Islet precursor cell (in vitro differentiated cells): ENCODE results near the gene COL25A1.
A peak's percentile ranks its signal among the peaks of the same experiment; 100 is the strongest.
"Not testable (repeated sequence)": the region's sequence is repeated elsewhere in the genome, so short reads cannot be mapped to it uniquely, and the experiment has no call there.

Experiments used
- DNase-seq: peaks from one replicate; pipeline ENCODE4 v3.0.0-alpha.2; 2018

Gene COL25A1

DNA sequence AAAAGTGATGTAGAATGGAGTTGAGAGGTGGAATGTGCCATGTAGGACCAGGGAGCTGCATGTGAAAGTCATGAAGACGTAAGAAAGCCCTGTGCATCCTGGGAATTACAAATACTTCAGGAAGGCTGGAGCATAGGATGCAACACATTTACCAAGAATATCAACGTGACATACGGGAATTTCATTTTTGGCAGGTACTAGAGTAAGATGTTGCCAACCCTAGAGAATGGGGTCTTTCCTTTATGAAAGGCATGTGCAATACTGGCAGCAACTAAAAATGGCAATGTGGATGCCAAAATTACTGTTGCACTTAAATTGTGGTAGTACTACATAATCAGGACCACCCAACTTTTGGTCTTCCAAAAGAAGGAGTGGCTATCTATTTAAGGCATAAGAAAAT is 188.0 kb downstream of the COL25A1 start:
- DNase-seq = no peak

DNA sequence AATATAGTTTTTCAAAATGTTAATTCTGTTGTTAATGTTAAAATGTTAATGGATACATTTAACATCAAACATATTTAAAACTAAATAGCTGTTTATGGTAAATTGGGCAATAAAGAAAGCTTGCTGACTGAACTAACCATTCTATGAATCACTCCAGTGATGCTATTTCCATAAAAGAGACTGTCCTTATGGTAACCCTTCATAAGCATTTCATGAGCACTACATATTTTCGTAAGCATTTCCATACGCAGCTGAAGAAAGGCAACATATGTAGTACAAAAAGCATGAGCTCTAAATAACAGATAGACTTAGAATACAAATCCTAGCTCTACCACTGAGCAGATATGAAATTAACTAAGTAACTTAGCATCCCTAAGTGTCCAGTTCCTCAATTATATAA is 188.9 kb downstream of the COL25A1 start:
- DNase-seq = no peak

DNA sequence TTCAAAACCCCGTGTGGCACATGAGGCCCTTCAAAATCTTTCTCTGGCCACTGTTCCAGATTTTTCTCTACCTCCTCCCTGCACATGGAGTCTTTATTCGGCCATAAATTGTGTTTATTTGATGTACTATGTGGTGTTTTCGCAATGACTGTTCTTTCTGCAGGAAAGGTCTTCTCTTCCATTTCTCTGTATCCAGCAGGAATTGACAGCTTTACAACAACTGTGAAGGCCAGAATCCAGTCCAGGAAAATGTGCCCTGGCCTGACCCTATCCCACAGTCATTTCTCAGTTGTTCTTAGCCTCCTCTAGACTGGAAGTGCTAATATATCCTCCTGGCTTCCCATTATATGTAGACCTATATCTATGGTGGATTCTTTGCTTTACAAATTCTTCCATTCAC is 191.4 kb downstream of the COL25A1 start:
- no peak for DNase-seq

DNA sequence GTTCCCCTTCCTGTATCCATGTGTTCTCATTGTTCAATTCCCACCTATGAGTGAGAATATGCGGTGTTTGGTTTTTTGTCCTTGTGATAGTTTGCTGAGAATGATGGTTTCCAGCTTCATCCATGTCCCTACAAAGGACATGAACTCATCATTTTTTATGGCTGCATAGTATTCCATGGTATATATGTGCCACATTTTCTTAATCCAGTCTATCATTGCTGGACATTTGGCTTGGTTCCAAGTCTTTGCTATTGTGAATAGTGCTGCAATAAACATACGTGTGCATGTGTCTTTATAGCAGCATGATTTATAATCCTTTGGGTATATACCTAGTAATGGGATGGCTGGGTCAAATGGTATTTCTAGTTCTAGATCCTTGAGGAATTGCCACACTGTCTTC is 194.2 kb downstream of the COL25A1 start:
- not testable (repeated sequence) for DNase-seq

DNA sequence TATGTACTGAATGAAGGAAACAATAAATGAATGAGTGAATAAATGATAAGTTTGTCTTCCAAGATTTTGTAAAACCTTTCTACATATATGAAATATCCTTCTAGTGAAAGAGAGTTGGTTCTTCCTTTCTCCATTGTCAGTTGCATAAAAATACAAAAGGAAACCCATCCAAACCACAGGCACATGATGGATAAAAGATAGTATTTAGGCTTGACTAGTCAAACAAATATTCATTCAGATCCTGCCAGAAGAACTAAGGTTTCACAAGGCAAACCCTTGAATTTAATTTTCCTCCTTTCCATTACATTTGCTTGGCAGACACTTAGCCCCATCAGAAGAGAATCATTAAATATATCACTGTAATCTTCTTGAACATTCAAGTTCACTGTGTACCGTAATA is 208.4 kb downstream of the COL25A1 start:
- DNase-seq = no peak

DNA sequence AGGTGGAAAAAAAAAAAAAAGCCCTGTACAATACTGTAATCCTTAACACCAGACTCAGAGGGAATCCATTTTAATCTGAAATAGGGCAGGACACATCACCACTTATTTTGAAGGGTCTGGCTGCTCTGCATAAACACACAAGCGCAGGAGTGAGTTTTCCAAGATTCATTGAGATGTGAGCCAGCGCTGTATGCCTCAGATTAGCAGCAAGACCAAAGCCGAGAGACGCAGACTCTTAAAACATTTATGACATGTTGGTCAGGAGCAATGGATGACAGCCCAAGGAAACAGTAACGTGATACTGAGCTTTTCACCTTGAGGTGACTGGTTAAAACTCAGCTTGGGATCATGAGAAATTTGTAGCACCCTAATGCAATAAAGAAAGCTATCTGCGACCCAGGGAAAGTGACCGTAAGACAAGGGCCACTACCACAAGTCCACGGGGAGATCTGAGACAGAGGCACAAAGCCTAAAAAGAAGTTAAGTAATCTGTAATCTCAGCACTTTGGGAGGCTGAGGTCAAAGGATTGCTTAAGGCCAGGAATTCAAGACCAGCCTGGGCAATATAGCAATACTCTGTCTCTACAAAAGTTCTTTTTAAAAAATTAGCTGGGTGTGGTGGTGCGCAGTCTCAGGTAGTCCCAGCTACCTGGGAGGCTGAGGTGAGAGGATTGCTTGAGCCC is 210.6 kb downstream of the COL25A1 start:
- DNase-seq = no peak

DNA sequence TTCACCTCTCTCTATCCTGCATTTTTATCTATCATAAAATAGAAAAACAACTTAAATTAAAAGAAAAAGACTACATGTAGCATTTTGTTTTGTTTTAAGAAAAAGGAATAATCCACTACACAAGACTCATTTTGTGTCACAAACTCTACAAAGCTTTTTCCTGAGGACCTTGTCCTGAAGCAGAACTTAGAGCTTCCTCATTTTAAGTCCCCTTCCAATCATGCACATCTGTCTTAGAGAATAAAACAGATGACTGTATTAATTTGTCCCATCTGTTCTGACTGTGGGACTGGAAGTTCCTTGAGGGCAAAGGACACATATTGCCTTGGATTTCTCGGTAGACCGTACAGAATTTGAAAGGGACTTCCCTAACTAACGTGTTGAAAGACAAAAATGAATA is 218.5 kb downstream of the COL25A1 start:
- DNase-seq = no peak

DNA sequence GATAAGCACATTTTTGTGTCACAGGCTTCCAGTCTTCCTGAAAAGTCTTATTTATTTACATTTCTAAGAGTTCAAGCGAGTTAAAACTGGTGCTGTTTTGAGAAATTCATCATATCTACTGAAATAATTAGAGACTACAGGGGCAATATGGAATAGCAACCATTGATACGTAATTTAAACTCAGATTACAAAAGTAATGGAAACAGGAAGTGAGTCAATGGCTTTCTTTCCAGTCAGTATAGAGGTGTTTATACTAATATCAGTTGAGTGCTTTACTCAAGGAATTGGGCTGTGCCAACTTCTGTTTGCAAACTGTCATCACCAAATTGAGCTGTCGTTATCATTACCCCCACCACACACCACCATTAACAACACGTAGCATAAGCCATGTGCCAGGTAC is 222.7 kb downstream of the COL25A1 start:
- no peak for DNase-seq

DNA sequence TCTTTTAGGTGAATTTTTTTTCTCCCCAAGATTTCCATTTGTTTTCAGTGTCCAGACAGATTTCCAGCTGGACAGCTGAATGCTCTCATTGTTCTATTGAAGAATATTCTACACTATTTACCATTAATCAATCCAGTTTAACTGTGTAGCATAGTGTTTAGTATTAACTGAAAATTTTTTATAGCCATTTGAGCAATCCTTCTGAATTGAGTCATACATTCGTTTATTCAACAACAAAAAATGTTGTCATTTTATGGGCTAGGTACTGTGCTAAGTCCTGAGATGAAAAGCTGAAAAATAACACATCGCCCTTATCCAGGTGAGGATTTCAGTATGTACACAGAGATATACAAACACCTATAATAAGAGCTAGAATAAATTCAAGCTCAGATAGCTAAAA is 223.3 kb downstream of the COL25A1 start:
- no peak for DNase-seq

DNA sequence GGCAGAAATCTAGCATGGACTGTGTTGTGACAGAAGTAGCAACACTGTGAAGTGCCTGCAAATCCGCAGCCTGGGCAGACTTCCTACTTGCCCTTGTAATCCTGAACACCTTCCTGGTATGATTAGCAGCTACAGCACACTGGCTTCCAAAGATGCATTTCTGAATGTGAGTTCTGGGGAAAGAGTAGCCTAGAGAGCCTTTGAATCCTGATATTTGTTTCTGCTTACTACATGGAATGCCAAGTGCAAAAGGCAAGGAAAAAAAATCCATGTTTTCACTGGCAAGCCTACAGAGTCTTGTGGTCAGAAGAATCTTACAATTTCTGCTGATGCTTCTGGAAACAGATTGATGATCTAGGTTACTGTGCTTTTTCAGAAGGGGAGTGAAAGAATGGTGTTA is 223.7 kb downstream of the COL25A1 start:
- no peak for DNase-seq

DNA sequence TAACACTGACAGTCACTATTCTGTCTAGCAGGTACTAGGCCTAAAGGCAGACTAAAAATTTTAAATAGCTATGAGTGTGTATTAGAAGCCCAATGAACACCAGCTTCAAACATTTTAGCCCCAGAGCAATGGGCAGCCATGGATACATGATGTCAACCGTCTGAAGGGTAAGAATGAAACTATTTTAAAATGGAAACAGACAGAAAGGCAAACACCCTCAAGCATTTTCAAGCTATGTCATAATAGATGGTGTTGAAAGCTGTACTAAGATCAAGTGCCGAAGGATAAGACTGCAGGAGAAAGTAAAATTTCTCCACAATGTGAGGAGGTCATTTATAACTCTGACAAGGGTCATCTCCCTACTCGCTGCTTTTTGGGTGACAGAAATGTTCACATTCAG is 225.0 kb downstream of the COL25A1 start:
- no peak for DNase-seq

DNA sequence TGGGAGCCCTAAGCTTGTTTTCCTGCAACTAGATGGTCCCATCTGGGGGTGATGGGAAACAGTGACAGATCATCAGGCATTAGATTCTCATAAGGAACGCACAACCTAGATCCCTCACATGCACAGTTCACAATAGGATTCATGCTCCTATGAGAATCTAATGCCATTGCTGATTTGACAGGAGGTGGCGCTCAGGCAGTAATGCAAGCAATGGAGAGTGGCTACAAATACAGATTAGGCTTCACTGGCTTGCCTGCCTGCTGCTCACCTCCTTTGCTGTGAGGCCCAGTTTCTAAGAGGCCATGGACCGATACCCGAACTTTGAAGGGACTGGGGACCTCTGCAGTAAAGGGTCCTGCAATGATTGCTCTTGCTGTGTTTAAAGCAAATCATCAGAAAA is 225.7 kb downstream of the COL25A1 start:
- DNase-seq = not testable (repeated sequence)

DNA sequence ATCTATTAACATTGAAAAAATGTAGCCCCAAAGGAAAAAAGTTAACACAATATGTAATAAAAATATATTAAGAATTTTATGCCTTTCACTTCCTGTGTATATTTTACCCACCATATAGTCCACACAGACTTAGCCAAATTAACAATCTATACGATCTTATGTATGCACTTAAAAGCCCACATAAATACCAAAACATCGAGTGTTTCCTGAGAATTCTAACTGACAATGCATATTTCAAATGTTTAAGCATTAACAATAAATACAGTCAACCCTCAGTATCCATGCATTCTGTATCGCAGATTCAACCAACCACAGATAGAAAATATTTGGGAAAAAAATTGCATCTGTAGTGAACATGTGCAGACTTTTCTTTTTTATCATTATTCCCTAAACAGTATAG is 226.8 kb downstream of the COL25A1 start:
- no peak for DNase-seq

DNA sequence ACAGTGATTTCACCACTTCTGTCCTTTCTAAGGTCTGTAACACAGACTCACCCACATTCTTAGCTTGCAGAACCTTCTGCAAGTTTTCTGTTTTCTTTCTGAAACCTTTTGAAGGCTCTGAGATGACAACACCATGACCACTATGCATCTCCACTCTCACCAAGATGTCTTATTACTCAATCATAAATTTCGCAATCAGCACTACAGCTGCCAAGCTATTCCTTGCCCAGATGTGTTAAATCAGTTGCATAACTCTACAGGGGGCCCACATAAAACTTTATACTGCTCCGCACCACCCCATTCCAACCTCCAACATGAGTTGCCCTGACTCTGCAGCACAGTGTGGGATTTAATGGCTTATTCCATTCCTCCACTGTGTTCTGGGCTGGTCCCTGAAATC is 229.9 kb downstream of the COL25A1 start:
- DNase-seq = no peak

DNA sequence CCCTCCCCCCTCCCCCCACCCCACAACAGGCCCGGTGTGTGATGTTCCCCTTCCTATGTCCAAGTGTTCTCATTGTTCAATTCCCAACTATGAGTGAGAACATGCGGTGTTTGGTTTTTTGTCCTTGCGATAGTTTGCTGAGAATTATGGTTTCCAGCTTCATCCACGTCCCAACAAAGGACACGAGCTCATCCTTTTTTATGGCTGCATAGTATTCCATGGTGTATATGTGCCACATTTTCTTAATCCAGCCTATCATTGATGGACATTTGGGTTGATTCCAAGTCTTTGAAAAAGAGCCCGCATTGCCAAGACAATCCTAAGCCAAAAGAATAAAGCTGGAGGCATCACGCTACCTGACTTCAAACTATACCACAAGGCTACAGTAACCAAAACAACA is 231.8 kb downstream of the COL25A1 start:
- DNase-seq = not testable (repeated sequence)

DNA sequence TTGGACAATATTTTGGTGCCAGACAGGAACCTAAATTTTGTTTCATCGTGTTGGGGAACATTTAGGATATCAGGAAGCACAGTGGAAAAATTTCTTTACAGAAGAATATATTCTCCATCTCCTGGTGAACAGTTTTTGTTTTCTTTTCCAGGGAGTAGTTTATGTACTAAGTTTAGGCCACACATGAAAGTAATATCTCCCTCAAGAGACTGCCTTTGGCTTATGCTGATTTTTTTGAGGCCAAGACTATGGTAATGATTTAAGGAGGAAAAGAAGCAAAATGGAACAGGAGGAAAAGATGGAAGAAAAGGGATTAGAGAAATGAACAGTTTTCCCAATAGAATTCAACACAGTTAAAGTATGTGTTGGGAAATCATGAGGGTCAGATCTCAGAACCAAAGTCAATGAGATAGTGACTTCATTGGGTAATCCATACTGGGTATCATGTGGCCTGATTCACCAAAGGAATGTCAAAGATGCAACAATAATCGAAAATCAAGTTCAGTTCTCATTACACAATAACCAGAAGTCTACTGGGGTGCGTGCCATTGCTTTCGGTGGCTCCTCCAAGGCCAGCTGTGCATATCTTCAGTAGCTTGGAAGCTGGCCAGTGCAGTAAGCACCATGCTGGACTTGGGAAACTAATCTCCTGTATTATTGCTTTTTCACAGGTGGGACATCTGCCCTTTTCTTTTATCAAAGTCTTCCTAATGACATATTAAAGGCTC is 234.8 kb downstream of the COL25A1 start:
- DNase-seq = no peak

DNA sequence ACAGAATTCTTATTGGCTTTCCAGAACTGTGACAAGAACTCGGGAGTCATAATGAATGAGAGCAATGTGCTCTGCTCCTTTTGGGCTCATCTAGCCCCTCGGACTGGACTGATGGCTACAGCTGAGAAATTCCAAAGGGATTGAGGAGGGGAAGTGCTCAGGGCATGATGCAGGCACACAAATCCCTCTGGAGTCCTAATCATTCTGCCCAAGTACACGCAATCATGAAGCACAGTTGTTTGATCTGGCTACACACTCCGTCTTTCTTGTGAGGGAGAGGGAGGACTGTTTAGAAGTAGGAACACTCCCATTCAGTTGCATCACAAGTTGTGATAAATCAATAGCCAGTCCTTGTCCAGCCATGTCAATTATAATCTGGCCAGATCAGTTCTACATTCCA is 237.5 kb downstream of the COL25A1 start:
- DNase-seq = peak; percentile 47

DNA sequence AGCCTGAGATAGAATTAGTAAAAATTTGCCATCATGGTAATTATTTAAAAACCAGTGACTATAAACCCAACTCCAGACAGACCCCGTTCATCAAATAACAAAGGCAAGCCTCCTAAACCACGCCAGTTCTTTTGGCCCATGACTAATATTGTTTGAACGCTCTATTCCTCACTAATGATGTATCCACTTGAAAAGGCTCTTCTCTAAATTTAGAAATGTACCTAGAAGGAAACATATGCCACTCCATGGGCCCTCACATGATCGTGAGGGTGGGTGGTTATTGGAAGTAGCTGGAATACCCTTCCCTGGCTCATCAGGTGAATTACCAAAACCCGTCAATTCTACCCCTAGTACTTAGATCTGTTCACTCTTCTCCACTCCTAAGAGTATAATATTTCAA is 249.2 kb downstream of the COL25A1 start:
- no peak for DNase-seq

DNA sequence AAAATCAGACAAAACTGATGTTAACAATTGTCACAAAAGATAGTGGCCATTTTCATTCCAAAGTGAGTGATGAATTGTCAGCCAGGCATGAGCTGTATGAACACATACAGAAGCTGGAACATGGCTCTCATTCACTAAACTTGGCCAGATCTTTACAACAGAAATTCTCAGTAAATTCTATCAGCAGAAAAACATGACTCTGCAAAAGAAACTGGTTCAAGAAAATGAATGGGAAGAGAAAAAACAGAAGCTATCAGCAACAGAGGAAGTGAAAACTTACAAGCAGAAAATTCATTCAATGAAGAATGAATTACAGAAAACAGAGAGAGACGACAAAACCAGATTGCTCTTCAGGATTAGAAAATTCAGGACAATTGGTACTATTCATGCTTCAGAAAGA is 249.6 kb downstream of the COL25A1 start:
- no peak for DNase-seq

DNA sequence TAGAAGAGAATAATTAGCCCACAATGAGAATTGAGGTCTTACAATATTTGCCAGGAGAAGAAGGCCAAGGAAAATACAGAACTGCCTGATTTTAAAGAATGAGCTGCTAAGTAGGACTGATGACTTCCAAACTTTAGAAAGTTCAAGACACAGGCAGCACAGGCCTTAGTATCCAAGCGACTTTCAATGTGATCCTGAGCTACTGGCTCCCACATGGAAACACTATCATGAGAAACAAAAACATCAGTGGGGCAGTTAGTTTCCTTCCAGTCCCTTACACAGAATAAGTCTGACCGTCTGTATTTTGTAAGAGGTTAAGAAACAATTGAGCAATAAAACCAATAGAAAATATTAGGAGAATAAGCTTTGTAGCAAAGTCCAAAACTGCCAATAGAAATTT is 251.4 kb downstream of the COL25A1 start:
- no peak for DNase-seq

DNA sequence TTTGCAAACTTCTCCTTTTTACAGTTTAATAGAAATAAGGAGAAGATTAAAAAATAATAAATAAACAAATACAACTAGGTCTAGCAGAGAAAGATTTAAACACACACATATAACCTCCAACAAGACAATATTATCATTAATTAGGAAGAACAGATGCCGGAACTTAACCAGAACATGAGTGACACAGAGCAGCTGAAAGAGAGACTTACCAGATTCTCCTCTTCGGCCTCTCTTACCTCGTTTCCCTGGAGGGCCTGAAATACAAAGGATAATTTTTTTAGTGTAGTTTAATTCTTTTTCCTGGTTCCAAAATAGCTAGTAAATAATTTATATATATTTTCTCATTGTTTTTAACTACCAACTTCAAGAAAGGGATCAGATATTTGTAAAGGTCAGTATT is 252.5 kb downstream of the COL25A1 start:
- no peak for DNase-seq

DNA sequence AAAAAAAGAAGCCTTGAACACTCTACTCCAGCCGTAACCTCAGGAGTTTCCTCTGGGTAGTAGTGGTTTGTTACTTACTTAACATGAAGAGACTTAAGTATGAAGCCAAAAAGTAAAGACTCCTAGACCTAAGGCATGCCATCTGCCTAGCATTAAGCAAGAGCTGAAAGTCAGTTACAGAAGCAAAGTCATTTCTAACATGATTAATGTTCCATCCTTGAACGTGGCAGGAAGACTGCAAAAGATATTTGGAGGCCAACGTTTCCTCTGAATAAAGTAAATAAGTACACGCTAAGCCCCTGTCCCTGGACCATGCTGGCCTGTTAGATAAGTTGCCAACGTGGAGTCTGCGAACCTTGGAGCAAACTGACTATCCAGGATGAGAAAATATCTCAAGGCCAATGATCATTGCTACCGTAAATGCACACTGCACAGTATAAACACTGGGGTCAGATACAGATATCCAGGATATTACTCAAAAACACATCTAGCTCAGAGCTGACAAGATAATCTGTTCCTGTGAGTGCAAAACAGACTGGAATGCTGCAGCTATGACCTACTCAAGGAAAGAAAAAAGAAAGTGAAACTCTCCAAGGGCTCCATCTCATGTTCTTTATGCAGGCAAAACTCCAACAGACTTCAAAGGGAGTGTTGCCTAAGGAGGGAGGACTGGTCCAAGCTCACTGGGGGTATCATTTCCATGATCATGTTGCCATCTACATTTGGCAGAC is 255.8 kb downstream of the COL25A1 start:
- no peak for DNase-seq

DNA sequence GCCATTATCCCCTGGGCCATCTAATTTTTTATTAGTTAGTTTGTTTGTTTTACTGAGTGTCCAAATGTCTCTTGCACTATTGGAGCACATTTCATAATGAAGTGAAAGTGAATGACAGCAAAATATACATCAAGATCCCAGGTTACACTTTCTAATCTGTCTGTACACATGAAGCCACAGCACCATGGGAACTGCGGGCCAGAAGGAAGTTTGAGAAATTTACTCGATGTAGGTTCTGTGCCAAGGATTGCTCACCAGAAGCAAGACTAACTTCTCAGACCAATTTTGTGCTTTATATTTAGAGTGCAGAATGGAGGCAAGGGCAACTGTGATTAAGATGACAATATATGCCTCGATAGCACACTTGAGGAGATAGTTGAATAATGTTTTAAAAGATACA is 258.0 kb downstream of the COL25A1 start:
- no peak for DNase-seq

DNA sequence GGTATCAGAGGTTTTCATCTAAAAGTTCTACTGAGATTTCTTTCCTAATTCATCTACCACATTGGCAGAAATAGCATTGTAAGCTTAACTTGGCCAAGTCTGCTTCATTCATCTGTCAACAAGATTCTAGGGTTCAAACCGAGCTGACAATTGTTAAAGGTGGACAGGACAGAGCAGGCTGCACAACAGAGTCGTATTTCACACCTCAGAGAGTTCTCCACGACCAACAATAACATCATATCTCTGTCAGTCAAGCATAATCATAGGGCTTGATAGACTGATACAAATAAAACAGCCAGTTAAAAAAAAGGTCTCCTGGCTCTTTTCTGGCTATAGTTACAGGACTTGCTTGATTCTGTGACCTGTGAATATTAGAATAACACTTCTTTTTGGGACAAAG is 259.2 kb downstream of the COL25A1 start:
- no peak for DNase-seq
